Activated CD8-positive, alpha-beta T cell treated with anti-CD3 and anti-CD28 coated beads for 36 hours (primary cell): Measurements from ENCODE around the gene TRANK1. TPM values are rescaled to one million over a fixed set of nuclear protein-coding genes. Genes with fewer than 3 reads are reported as not detected.

Source experiments
- ATAC-seq: fragments of 200-7000 bp; cut with Tn5 transposase; one replicate; pipeline ENCODE4 v1.10.0; 2021; ENCODE audit warnings: mild to moderate bottlenecking, moderate library complexity
- CTCF ChIA-PET: fragments of 350-600 bp; sonication (Branson Sonifier 250); formaldehyde crosslinking; loops from one replicate; lab custom pipeline; 2021; ENCODE audit warnings: antibody characterized with exemption; lab: Charles Lee
- POLR2A ChIA-PET: fragments of 350-600 bp; sonication (Branson Sonifier 250); formaldehyde crosslinking; loops from one replicate; lab custom pipeline; 2021; ENCODE audit warnings: antibody characterized with exemption; lab: Charles Lee
- DNase-seq: peaks from one replicate; pipeline ENCODE4 v3.0.0-alpha.2; 2020
- H3K27ac Mint-ChIP-seq: one replicate; pipeline ENCODE4 v1.8.0; 2021; ENCODE audit warnings: mild to moderate bottlenecking, mixed read lengths
- H3K27me3 Mint-ChIP-seq: one replicate; pipeline ENCODE4 v1.8.0; 2021; ENCODE audit warnings: mixed read lengths
- H3K36me3 Mint-ChIP-seq: one replicate; pipeline ENCODE4 v1.8.0; 2021; ENCODE audit warnings: low read depth, mixed read lengths
- H3K4me1 Mint-ChIP-seq: one replicate; pipeline ENCODE4 v1.8.0; 2021; ENCODE audit warnings: low read depth, mixed read lengths
- H3K4me3 Mint-ChIP-seq: one replicate; pipeline ENCODE4 v1.8.0; 2021; ENCODE audit warnings: mild to moderate bottlenecking, moderate library complexity, mixed read lengths
- H3K9me3 Mint-ChIP-seq: one replicate; pipeline ENCODE4 v1.8.0; 2021; ENCODE audit warnings: mixed read lengths
- intact Hi-C: fragments of 100-400 bp; cut with micrococcal nuclease; formaldehyde crosslinking; loops from one replicate; pipeline ENCODE4 v1.10.0; 2022
- total RNA-seq, 2 experiments: library from RNA; stranded (reverse); gene quantifications; one replicate each; pipeline ENCODE4 v1.2.3, GENCODE V29; 2021
- TF ChIP-seq, protein P1 (sequence below): fragments of 200-600 bp; IDR thresholded peaks from one replicate; pipeline ENCODE4 v1.8.0; 2022; ENCODE audit warnings: antibody characterized with exemption, mild to moderate bottlenecking

The TRANK1 gene
- total RNA-seq, 2 experiments from 2014 or later, result 16.0 to 17.4 TPM

DNA sequence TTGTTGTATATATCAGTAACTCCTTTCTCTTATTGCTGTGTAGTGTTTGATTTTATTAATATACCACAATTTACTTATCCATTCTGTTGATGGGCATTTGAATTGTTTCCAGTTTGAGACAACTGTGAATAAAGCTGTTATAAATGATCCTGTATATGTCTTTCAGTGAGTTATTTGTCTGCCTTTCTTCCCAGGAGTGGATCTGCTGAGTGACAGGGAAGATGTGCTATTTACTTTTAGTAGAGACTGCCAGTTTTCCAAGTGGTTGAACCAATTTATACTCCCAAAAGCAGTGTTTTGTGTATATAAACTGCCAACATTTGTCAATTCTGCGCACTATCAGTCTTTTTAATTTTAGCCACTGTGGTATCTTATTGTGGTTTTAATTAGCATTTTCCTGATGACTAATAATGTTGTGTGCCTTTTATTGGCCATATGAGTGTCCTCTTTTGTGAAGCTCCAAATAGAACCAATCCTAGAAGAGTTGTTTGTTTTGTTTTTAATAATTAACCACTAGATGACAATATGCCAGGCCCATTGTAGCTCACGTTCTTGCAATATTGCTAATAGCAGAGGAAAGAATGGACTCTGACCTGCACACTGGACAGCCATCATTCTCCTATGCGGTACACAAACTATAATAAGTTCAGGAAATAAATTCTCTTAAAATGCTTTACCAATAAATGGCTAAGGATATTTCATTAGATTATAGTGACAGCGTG, 25.3 kb downstream of the TRANK1 start:
- H3K4me1 Mint-ChIP-seq, result peaks cover 19% of the 10 kb centered on the region
- H3K27ac Mint-ChIP-seq, result no peak overlapping the region
- ChIA-PET POLR2A (interaction anchor here (1.4 to 1.7 kb wide), 3 partner anchors 15 to 43 kb away, joined by 4 to 5 read pairs (median 4); no protein-coding TSS in a partner anchor), CTCF (interaction anchor here (1.7 kb wide), 1 partner anchor 51 kb away, joined by 6 read pairs; no protein-coding TSS in a partner anchor)
- ATAC-seq, result no peak
- peaks cover 14% of the 10 kb centered on the region for H3K9me3 Mint-ChIP-seq
- no peak for DNase-seq
- H3K27me3 Mint-ChIP-seq, result no peaks in the 10 kb centered on the region
- H3K36me3 Mint-ChIP-seq, result peaks cover 13% of the 10 kb centered on the region
- intact Hi-C loops, result no loop called here
- no peak overlapping the region for H3K4me3 Mint-ChIP-seq
- TF ChIP-seq, protein P1, sequence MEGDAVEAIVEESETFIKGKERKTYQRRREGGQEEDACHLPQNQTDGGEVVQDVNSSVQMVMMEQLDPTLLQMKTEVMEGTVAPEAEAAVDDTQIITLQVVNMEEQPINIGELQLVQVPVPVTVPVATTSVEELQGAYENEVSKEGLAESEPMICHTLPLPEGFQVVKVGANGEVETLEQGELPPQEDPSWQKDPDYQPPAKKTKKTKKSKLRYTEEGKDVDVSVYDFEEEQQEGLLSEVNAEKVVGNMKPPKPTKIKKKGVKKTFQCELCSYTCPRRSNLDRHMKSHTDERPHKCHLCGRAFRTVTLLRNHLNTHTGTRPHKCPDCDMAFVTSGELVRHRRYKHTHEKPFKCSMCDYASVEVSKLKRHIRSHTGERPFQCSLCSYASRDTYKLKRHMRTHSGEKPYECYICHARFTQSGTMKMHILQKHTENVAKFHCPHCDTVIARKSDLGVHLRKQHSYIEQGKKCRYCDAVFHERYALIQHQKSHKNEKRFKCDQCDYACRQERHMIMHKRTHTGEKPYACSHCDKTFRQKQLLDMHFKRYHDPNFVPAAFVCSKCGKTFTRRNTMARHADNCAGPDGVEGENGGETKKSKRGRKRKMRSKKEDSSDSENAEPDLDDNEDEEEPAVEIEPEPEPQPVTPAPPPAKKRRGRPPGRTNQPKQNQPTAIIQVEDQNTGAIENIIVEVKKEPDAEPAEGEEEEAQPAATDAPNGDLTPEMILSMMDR, result no peak

DNA sequence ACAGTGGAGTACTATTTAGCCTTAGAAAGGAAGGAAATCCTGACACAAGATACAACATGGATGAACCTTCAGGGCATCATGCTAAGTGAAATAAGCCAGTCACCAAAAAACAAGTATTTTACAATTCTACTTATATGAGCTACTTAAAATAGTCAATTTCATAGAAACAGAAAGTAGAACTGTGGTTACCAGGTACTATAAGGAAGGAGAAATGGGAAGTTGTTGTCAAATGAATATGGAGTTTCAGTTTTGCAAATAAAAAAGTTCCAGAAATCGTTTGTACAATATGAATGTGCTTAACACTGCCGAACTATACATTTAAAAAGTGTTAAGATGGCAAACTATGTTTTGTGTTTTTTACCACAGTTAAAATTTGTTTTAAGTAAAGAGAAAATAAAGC, 26.8 kb downstream of the TRANK1 start:
- H3K27me3 Mint-ChIP-seq, result no peaks in the 10 kb centered on the region
- no peak for DNase-seq
- intact Hi-C loops, result no loop called here
- H3K4me1 Mint-ChIP-seq, result peaks cover 25% of the 10 kb centered on the region
- ChIA-PET CTCF (no interaction called here), POLR2A (interaction anchor here (1.0 kb wide), 1 partner anchor 10 kb away, joined by 4 read pairs; no protein-coding TSS in a partner anchor)
- TF ChIP-seq, protein P1, result no peak
- H3K27ac Mint-ChIP-seq, result peak overlapping the region; percentile 78
- ATAC-seq, result peak; percentile 37
- peak overlapping the region; percentile 51 for H3K4me3 Mint-ChIP-seq
- peaks cover 14% of the 10 kb centered on the region for H3K9me3 Mint-ChIP-seq
- peaks cover 13% of the 10 kb centered on the region for H3K36me3 Mint-ChIP-seq

DNA sequence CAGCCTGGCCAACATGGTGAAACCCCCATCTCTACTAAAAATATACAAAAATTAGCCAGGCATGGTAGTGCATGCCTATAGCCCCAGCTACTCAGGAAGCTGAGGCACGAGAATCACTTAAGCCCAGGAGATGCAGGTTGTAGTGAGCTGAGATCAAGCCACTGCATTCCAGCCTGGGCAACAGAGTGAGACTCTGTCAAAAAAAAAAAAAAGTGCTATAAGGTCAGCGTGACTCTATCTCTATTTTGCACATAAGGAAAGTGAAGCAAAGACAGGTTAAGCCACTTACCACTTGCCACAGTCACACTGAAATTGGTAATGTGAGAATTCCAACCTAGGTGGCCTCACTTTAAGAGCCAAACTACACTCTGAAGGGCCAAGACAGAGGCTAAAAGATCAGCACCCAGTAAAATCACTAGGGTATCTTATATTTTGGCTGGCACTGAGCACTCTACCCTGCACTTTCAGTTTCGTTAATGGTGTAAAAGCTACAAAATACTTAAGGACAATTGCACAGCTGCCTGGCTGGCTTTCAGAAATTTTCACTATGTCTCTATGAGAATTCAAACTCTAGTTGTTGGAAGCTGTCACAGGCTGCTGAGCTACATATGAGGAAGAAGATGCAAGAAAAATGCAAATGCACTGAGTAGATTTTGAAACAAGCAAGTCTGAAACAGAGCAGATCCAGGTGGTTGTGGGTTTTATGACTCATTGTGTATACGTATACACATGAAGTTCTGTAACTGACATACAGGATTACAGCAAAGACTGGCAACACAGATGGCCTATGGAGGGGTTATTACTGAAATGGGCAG, 32.7 kb downstream of the TRANK1 start:
- Mint-ChIP-seq H3K4me3 (peak overlapping the region; percentile 62), H3K27me3 (no peaks in the 10 kb centered on the region), H3K4me1 (peaks cover 34% of the 10 kb centered on the region), H3K9me3 (no peaks in the 10 kb centered on the region), H3K36me3 (no peaks in the 10 kb centered on the region), H3K27ac (peak overlapping the region; percentile 89)
- DNase-seq (peak; percentile 58), ATAC-seq (peak; percentile 78)
- intact Hi-C loops, result no loop called here
- ChIA-PET CTCF (interaction anchor here (1.0 to 2.1 kb wide), 6 partner anchors 12 to 80 kb away, joined by 3 to 15 read pairs (median 6); partner anchors contain the start of gene EPM2AIP1), POLR2A (interaction anchor here (0.8 to 2.4 kb wide), 5 partner anchors 12 to 81 kb away, joined by 3 to 7 read pairs (median 4); partner anchors contain the start of genes EPM2AIP1, MLH1 and TRANK1)
- TF ChIP-seq, protein P1, result no peak

DNA sequence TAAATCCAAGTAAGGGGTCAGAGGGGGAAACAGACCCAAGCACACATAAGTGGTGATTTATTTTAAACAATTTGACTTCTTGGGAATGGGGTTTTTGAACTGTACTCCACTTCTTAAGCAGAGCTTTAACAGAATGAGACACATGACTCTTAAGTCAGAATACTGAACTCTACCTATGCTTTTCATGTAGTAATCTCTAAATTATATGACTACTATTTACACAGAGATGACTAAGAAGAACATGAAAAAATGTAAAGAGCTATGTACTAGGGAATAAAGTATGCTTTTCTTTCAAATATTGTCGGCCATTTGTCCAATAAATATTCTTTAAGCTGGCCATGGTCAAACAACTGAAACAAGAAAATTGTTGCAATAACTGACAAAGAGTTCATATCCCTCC, 35.2 kb downstream of the TRANK1 start:
- ChIA-PET POLR2A (interaction anchor here (0.7 to 2.4 kb wide), 3 partner anchors 17 to 84 kb away, joined by 3 to 9 read pairs (median 3); partner anchors contain the start of genes EPM2AIP1 and MLH1), CTCF (interaction anchor here (7.3 kb wide), 1 partner anchor 49 kb away, joined by 49 read pairs; no protein-coding TSS in a partner anchor)
- peaks cover 53% of the 10 kb centered on the region for H3K4me1 Mint-ChIP-seq
- ATAC-seq (no peak), DNase-seq (no peak)
- H3K27me3 Mint-ChIP-seq, result no peaks in the 10 kb centered on the region
- H3K9me3 Mint-ChIP-seq, result no peaks in the 10 kb centered on the region
- no peak overlapping the region for H3K27ac Mint-ChIP-seq
- intact Hi-C loops, result loop anchor here (5.0 kb wide), 1 partner anchor 48 kb away; no protein-coding TSS in a partner anchor
- H3K4me3 Mint-ChIP-seq, result no peak overlapping the region
- TF ChIP-seq, protein P1, result no peak
- no peaks in the 10 kb centered on the region for H3K36me3 Mint-ChIP-seq
